Fibroblast of upper back skin (primary cell): ENCODE results near the gene AFTPH.
A peak's percentile ranks its signal among the peaks of the same experiment; 100 is the strongest.

Source experiments
- DNase-seq: peaks from one replicate; pipeline ENCODE4 v3.0.0-alpha.2; 2013

Gene AFTPH, protein sequence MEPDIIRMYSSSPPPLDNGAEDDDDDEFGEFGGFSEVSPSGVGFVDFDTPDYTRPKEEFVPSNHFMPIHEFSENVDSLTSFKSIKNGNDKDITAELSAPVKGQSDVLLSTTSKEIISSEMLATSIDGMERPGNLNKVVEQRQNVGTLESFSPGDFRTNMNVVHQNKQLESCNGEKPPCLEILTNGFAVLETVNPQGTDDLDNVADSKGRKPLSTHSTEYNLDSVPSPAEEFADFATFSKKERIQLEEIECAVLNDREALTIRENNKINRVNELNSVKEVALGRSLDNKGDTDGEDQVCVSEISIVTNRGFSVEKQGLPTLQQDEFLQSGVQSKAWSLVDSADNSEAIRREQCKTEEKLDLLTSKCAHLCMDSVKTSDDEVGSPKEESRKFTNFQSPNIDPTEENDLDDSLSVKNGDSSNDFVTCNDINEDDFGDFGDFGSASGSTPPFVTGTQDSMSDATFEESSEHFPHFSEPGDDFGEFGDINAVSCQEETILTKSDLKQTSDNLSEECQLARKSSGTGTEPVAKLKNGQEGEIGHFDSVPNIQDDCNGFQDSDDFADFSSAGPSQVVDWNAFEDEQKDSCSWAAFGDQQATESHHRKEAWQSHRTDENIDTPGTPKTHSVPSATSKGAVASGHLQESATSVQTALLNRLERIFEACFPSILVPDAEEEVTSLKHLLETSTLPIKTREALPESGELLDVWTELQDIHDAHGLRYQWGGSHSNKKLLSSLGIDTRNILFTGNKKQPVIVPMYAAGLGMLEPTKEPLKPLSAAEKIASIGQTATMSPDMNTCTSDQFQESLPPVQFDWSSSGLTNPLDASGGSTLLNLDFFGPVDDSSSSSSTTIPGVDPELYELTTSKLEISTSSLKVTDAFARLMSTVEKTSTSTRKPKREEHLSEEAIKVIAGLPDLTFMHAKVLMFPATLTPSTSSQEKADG

GRCh38 chr2:64523666-64524603 lies at the start of gene AFTPH:
AFTPH (plus strand) TSS chr2:64524328; CDS start chr2:64551475, 27,147 bp downstream.
- DNase-seq, result peak; percentile 99

DNA sequence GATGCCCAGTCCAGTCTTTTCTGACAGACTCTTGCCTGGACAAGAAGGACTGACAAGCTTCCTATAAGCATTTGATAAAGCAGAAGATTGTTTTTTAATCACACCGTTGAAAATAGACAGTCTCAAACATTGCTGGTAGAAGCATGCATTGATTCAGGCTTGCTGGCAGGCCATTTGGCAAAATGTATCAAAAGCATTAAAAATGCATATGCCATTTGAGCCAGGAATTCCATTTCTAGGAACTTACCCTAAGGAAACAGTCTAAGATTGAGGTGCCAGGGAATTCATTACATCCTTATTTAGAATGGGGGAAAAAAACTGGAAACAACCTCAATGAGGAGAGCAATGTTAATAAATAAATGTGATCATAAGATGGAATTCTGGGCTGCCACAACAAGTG lies 49.5 kb upstream of the AFTPH start:
- no peak for DNase-seq

DNA sequence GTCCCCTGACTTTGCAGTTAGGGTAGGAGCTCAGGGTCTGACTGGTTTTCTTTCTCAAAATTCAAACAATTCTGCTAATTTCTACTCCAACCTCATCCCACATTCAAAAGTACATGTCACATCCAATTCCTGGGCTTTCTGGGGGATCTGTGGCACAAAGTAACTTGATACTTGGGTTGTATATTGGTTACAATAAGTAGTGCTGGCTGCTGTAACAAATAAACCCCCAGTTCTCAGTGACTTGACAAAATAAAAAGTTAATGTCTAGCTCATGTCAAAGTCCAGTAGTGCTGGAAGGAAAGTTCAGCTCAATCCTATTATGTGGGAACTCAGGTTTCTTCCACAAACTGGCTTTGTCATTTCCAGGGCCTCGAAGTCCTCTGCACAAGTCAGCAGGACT lies 47.1 kb upstream of the AFTPH start:
- DNase-seq, result no peak

- no peak for DNase-seq
Measured at GRCh38 chr2:64477979-64478378, 46.1 kb upstream of the AFTPH start.

DNA sequence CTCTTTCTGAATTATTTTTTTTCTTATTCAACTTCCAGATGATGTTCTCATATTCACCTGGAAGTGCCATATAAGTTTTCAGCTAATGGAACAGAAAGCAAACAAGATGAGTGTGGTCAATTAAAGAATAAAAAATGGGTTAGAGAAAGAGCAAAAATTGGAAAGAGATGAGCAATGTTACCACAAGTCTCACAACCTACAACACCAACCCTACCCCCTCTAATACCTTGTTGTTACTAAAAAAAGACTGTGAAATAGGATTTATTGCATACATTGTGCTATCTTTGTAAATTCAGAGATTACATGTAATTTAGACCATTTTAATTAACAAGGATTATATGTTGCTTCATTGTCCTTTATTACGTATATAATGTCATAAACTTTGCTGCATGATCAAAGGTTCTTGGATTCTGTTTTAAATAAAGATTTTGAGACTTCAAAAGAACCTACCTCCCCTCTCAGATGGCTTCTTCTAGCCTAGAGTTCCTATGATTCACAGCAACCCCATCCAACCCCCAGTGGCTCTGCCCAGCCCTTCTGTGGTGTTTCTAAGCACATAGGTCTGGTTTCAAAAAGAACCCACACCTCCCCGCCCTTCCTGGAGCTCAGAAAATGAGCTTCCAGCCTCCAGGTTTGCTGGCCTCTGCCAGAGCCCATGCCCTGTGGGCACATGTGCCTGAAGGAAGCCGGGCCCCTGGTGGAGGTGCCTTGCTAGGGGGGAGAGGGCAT lies 45.5 kb upstream of the AFTPH start:
- no peak for DNase-seq

DNA sequence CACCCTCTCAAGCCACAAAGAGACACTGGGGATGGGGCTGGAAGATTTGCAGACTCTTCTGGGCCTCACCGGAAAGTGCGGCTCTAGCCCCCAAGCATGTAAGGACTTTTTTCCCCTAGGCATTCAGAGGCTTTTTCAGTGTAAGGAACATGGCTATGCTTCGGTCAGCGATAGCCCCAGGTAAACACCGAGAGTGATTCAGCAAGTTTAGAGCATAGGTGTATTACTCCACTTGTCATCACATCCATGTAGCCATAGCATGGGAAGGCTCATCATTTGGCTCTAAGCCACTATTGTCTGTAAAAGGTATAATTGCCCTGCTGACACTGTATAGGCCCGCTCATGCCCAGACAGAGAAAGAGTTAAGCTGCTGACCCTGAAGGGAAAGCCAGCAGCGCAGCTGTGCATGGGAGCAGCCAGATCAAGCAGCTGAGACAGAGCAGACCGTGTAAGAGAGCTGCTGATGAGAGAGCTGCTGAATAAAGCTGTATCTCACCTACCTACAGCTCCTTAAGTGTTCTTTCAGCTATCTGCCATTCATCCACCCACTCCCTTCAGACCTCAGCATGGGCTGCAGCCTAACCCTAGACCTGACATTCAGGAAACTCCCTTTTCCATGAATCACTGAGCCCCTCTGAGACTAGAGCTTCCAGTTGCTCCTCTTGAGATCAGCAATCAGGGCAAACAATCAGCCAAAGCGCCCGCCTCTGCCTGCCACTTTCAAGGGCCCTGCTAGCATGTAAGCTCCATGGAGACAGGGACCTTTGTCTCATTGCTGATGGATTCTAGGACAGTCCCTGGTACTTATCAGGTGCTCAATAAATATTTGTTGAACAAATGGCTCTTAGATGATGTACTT lies 44.6 kb upstream of the AFTPH start:
- DNase-seq, result no peak

DNA sequence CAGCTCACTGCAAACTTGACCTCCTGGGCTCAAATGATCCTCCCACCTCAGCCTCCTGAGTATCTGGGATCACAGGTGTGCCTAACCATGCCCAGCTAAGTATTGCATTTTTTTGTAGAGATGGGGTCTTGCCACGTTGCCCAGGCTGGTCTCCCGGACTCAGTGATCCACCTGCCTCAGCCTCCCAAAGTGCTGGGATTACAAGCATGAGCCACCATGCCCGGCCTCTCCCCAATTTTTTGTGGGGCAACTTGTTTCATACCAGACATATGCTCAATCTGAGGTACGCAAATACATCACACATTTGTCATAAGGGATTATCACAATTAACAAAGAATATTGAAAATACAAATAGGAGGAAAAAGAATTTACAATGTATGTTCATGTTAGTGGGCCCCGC lies 42.5 kb upstream of the AFTPH start:
- DNase-seq, result no peak

GRCh38 chr2:64482243-64482642 lies 41.9 kb upstream of the AFTPH start:
- no peak for DNase-seq

- DNase-seq, result peak; percentile 11
Measured at GRCh38 chr2:64482765-64483504, 41.2 kb upstream of the AFTPH start.

- DNase-seq, result no peak
Measured at GRCh38 chr2:64485331-64485730, 38.8 kb upstream of the AFTPH start.

DNA sequence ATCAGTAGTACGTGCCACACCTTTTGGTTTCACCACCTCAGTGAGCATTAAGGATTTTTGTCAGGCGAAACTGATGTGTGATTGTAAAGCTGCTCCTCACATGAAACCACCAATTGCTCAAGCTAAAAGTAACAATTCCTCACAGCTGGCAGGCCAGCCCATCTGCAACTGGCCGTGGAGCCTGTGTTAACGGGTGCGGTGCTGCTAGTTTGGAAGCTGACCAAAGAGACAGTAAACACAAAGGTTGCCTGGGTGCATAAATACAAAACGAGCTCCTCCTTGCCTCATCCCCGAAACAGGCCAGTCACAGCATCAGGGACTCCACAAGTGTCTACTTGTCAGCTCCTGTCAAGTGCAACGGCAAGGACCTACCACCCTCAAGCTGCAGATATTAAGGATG lies 38.2 kb upstream of the AFTPH start:
- no peak for DNase-seq

DNA sequence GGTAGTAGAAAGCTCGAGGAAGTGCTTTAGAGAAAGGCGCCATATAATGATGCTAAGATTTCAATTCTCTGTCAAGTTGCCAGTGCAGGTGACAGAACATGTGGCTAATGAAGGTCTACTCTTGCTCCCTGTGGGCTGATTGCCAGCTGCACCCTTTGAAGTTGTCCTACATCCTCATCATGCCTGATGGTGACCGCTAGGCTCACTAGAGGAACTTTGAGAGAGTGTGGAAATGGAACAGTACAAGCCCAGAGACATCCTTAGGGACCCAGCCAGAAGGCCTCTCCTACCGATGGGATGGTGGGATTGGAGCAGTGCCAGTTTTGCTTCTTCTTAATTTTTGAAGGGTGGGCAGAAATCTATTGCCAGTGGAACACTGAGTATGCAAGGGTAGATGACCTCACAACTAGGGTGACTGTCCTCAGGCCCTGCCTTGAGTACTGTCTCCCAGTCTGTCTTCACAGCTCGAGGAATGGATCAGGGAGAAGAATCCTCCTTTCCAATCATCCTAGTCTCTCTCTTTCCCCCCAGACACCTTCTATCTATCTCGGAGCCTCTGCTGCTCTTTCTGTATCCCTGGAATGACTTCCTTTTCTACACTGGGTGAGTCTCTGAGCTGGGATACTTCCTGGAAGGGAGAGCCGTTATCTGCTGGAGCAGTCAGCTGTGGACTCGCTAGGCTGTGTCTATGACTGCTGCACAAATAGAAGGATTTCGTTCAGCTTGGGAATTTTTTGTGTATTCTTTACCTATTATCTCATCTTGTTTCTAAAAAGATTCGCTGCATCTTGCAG lies 36.7 kb upstream of the AFTPH start:
- DNase-seq, result no peak

DNA sequence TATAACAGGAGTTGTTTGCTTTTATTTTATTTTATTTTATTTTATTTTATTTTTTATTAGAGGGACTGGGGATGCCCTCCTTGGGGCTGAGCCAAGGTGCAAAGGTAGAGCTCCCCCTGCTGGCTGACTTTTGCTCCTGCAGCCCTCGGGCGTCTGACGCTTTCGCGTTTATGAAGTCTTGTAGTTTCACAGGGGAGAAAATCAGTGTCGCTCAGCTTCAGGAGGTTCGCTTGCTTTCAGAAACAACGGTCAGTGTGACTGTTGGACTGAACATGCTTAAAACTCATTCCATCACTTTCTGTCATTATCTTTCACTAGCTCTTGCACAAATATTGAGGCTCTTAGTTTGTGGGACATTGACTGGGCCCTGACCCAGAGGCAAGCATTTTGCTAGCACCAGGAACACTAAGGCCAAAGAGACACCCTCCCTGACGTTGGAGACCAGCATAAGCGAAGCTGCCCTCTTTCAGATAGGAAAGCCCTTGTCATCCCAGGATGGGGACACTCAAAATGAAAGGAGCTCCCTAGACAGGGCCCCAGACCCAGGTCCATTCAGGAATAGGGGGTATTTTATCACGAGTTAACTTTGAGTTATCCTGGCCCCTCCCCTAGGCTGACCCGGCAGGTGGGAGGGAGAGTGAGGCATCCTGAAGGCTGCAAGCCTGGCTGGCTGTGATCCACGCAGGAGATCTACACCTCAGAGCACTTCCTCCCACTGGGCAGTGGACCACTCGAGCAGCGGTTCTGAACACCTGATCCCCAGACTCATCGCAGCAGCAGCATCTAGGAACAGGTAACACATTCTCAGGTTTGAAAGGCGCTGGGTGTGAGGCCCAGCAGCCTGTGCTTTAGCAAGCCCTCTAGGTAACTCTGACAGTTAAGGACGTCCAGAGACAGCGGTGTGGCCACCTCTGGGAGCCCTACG lies 35.8 kb upstream of the AFTPH start:
- DNase-seq, result peak; percentile 45

GRCh38 chr2:64489081-64489751 lies 34.9 kb upstream of the AFTPH start:
- DNase-seq, result no peak

DNA sequence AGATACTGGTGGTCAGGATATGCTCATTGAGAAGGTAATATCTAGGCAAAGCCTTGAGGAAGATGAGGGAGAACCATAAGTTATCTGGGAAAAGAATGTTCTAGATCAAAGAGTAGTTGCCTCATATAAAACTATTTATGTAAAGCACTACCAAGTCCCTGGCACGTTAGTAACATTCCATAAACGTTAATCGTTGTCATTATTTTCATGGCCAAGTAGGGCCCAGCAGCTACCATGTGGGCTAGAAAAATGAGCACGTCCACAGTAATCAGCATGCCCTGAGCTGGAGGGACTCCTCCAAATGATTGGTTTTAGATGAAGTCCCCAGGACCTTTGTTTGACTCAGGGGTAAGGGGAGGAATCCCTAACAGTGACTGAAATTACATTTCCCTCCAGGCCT lies 32.7 kb upstream of the AFTPH start:
- peak; percentile 15 for DNase-seq

DNA sequence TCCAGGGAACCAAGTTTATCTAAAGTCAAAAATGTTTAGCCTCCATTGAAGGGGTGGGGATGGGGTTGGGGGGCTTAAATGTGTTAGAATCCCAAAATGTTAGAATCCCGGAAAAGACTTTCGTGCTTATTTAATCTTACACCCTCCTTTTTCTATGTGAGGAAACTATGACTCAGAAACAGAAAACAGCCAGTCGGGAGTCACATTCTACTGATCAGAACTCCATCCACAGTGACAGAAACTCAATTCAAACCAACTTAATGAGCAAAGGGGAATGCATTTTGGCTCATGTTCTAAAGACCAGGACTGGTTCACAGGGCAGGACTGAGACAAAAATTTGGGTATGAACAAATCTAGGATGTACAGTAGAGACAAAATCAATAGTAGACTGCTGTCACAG lies 31.9 kb upstream of the AFTPH start:
- no peak for DNase-seq

DNA sequence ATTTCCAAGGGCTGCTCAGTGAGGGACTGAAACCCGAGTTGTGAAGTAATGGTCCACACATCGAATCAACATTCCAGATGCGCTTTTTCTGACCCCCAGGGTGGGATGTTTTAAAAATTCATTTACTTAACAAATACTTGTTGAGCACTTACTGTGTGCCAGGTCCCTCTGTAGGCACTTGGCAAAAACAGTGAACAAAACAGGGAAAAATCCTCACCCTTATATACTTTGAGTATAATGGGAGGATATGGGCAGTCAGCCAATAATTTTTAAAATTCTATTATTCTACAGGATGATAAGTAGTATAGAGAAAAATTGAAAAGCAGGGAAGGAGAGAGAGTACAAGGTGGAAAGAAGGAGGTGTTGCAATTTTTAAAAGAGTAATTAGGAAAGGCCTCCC lies 31.3 kb upstream of the AFTPH start:
- no peak for DNase-seq

DNA sequence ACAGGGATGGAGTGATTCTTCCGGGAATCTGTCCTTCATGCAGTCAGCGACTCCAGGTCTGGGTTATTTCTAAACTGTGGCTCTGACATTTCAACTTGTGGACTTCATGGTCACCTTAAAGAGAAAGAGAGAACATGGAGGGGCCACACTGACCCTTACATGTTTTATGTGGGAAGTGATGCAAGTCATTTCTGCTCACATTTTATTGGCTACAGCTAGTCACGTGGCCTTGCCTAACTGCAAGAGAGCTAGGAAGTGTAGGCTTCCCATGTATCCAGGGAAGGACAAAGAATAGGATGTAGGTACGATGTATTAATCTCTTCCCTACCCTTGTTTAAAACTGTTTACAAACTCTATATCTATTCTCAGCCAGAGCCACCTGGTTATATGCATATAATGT lies 30.3 kb upstream of the AFTPH start:
- DNase-seq, result no peak
